Endothelial cell of umbilical vein (primary cell): ENCODE data around the gene DIP2B. TPM values are rescaled to one million over a fixed set of nuclear protein-coding genes. Genes with fewer than 3 reads are reported as not detected.

Experiments
- BruUV-seq: library from RNA; stranded (reverse); fragments of 400-500 nt; replicated peaks from 2 replicates; lab custom pipeline; 2021; lab: Mats Ljungman, UMichigan
- CTCF ChIA-PET: fragments of 300-600, 350-600 bp; sonication (Branson Sonifier 250); formaldehyde crosslinking; loops from one replicate; lab custom pipeline; 2021; ENCODE audit warnings: antibody characterized with exemption, inconsistent platforms; lab: Charles Lee
- POLR2A ChIA-PET: fragments of 300-600, 350-600 bp; sonication (Branson Sonifier 250); formaldehyde crosslinking; loops from one replicate; lab custom pipeline; 2021; ENCODE audit warnings: antibody characterized with exemption, inconsistent platforms; lab: Charles Lee
- DNase-seq: peaks from one replicate; pipeline ENCODE4 v3.0.0-alpha.2; 2011; ENCODE audit warnings: low read depth, low spot score
- FAIRE-seq: peaks from 2 replicates; lab custom pipeline; 2011; peaks lifted over from hg19 to GRCh38; lab: Jason Lieb, UNC
- H2AFZ ChIP-seq: 2 replicates; pipeline ENCODE4 v1.6.0; 2012; ENCODE audit warnings: low read depth, low read length, control low read depth, inconsistent platforms
- H3K27ac ChIP-seq: 2 replicates; pipeline ENCODE4 v1.5.1; 2011; ENCODE audit warnings: low read depth, mild to moderate bottlenecking, control low read depth, low read length, moderate library complexity; ENCODE audit not compliant: insufficient read depth
- H3K27me3 ChIP-seq, 2 experiments: 2 replicates each; pipeline versions ENCODE4 v1.6.0 to v1.6.1; 2011; ENCODE audit warnings: low read length in 2 of 2, mixed read lengths in 1 of 2; ENCODE audit not compliant: control insufficient read depth in 2 of 2, insufficient read depth in 2 of 2
- H3K36me3 ChIP-seq, 2 experiments: 2 replicates in 1 of 2; 3 replicates in 1 of 2; pipeline ENCODE4 v1.5.1; 2011; ENCODE audit warnings: low read length in 2 of 2, mild to moderate bottlenecking in 1 of 2, moderate library complexity in 1 of 2; ENCODE audit not compliant: control insufficient read depth in 2 of 2, insufficient read depth in 2 of 2; ENCODE audit errors: extremely low read depth in 1 of 2
- H3K4me1 ChIP-seq: 3 replicates; pipeline ENCODE4 v1.5.1; 2011; ENCODE audit warnings: mild to moderate bottlenecking, low read length; ENCODE audit not compliant: control insufficient read depth, insufficient read depth; ENCODE audit errors: extremely low read depth
- H3K4me2 ChIP-seq: 2 replicates; pipeline ENCODE4 v1.6.1; 2011; ENCODE audit warnings: low read length, control low read depth, mixed read lengths; ENCODE audit not compliant: insufficient read depth
- H3K4me3 ChIP-seq, 3 experiments: fragments of 200-600 bp in 1 of 3; sonication (generic), shearing (Covaris generic) in 1 of 3; replicated peaks in 1 of 3; 2 replicates each; pipeline ENCODE4 v1.5.1; 2011 to 2016; ENCODE audit warnings: control low read depth in 3 of 3, low read length in 3 of 3, mild to moderate bottlenecking in 2 of 3, inconsistent platforms in 1 of 3, low read depth in 1 of 3, moderate library complexity in 1 of 3; ENCODE audit not compliant: insufficient read depth in 1 of 3
- H3K79me2 ChIP-seq: 2 replicates; pipeline ENCODE4 v1.6.0; 2012; ENCODE audit warnings: low read length, inconsistent platforms; ENCODE audit not compliant: control insufficient read depth, insufficient read depth
- H3K9ac ChIP-seq: replicated peaks from 2 replicates; pipeline ENCODE3; 2011; ENCODE audit warnings: low read length, control low read depth; ENCODE audit not compliant: insufficient read depth; ENCODE audit errors: extremely low read depth
- H3K9me1 ChIP-seq: replicated peaks from 3 replicates; pipeline ENCODE4 v1.6.0; 2011; ENCODE audit warnings: mild to moderate bottlenecking, low read length; ENCODE audit not compliant: control insufficient read depth, insufficient read depth; ENCODE audit errors: extremely low read depth
- H3K9me3 ChIP-seq: replicated peaks from 2 replicates; pipeline ENCODE4 v1.5.1; 2012; ENCODE audit warnings: low read length, inconsistent platforms; ENCODE audit not compliant: control insufficient read depth, insufficient read depth
- H4K20me1 ChIP-seq: replicated peaks from 2 replicates; pipeline ENCODE3; 2011; ENCODE audit warnings: mild to moderate bottlenecking, low read length; ENCODE audit not compliant: control insufficient read depth, insufficient read depth; ENCODE audit errors: extremely low read depth
- EZH2 ChIP-seq: IDR thresholded peaks from 2 replicates; pipeline ENCODE4 v1.6.1; 2012; ENCODE audit warnings: borderline replicate concordance, low read depth, mild to moderate bottlenecking, moderate library complexity, low read length, inconsistent platforms; ENCODE audit not compliant: severe bottlenecking
- FOS ChIP-seq: IDR thresholded peaks from 2 replicates; pipeline ENCODE4 v1.6.1; 2011; ENCODE audit warnings: mild to moderate bottlenecking, low read length, moderate library complexity, borderline replicate concordance; ENCODE audit not compliant: insufficient read depth
- GATA2 ChIP-seq: IDR thresholded peaks from 2 replicates; pipeline ENCODE4 v1.7.0; 2011; ENCODE audit warnings: low read depth, mild to moderate bottlenecking, moderate library complexity, mixed read lengths, low read length; ENCODE audit not compliant: insufficient read length, insufficient read depth
- JUN ChIP-seq: IDR thresholded peaks from 2 replicates; pipeline ENCODE4 v1.6.1; 2011; ENCODE audit warnings: borderline replicate concordance, low read depth; ENCODE audit not compliant: insufficient read length, insufficient read depth
- MYC ChIP-seq: IDR thresholded peaks from one replicate; pipeline ENCODE4 v1.6.1; 2011; ENCODE audit warnings: mild to moderate bottlenecking, low read depth, low read length
- POLR2A ChIP-seq: IDR thresholded peaks from 2 replicates; pipeline ENCODE4 v1.6.1; 2012; ENCODE audit warnings: low read depth, mild to moderate bottlenecking, control low read depth, low read length
- POLR2AphosphoS5 ChIP-seq: IDR thresholded peaks from 2 replicates; pipeline ENCODE4 v1.6.1; 2012; ENCODE audit warnings: low read depth, mild to moderate bottlenecking, control low read depth, low read length, moderate library complexity; ENCODE audit not compliant: insufficient read depth
- dilution Hi-C: fragments of 300-500 bp; cut with MboI; formaldehyde crosslinking; loops from one replicate; pipeline ENCODE4 v1.15.0; 2019; ENCODE audit warnings: low sequenced_read_pairs; ENCODE audit not compliant: extremely low pct_ligation_motif_present
- intact Hi-C: fragments of 100-400 bp; cut with micrococcal nuclease; formaldehyde crosslinking; loops from one replicate; pipeline ENCODE4 v1.10.0; 2022
- polyA plus RNA-seq, 4 experiments: library from polyadenylated mRNA; depleted of rRNA in 3 of 4; stranded (reverse) in 3 of 4; unstranded in 1 of 4; fragments of >200 nt; gene quantifications; 2 replicates each; pipeline versions ENCODE4 v1.2.1 to v1.2.3, GENCODE V29; 2011 to 2012; ENCODE audit warnings: missing spikeins in 1 of 4
- total RNA-seq: library from RNA; stranded (reverse); gene quantifications from 2 replicates; pipeline ENCODE4 v1.2.3, GENCODE V29; 2021
- TF ChIP-seq, protein P1 (sequence below), 2 donors: IDR thresholded peaks; 1 replicate in 1 of 2; 2 replicates in 1 of 2; pipeline ENCODE4 v1.5.1; 2011; ENCODE audit warnings: low read length in 2 of 2, mild to moderate bottlenecking in 2 of 2, moderate library complexity in 2 of 2, control low read depth in 1 of 2, inconsistent platforms in 1 of 2, low read depth in 1 of 2; ENCODE audit not compliant: insufficient read depth in 1 of 2; ENCODE audit errors: extremely low read depth in 1 of 2
- TF ChIP-seq, protein P2 (sequence below): IDR thresholded peaks from 2 replicates; pipeline ENCODE4 v1.6.1; 2011; ENCODE audit not compliant: insufficient read depth, insufficient read length

The DIP2B gene
- total and polyA plus RNA-seq, 2 donors (not counting 3 experiments of a cell fraction or from before 2014, with no cell fraction given), result 14.5 to 28.0 TPM

DNA sequence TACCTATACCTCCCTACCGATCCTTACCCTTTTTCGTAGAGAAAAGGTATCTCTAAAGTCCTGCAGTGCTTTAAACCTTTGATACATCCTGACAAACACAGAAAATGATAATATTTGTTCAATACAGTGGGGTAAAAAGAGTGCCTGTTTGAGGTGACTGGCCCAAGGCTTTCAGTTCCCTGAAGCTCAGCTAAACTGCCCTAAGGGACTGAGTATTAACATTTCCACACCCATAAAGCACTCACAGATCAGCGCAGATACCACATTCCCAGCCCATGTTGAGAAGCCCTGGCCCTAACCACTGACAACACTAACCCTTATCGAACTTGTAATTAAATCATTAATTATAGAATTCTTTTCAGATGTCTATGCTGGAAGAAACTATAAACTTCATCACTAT lies 108.7 kb downstream of the DIP2B start:
- ChIA-PET CTCF (interaction anchor here (1.4 to 2.0 kb wide), 2 partner anchors 10 to 109 kb away, joined by 4 to 5 read pairs; partner anchors contain the start of gene DIP2B), POLR2A (no interaction called here)
- Histone ChIP-seq H3K36me3 (no peaks in the 10 kb centered on the region), H3K4me3 (no peak overlapping the region), H3K79me2 (peaks cover 2% of the 10 kb centered on the region), H3K4me1 (peaks cover 17% of the 10 kb centered on the region), H3K9ac (no peak overlapping the region), H3K4me2 (no peak overlapping the region), H3K9me1 (no peaks in the 10 kb centered on the region), H2AFZ (no peak overlapping the region), H4K20me1 (no peaks in the 10 kb centered on the region), H3K27me3 (no peaks in the 10 kb centered on the region), H3K9me3 (no peaks in the 10 kb centered on the region), H3K27ac (no peak overlapping the region)
- no peak for TF ChIP-seq GATA2
- no peak for TF ChIP-seq JUN
- TF ChIP-seq, protein P1, sequence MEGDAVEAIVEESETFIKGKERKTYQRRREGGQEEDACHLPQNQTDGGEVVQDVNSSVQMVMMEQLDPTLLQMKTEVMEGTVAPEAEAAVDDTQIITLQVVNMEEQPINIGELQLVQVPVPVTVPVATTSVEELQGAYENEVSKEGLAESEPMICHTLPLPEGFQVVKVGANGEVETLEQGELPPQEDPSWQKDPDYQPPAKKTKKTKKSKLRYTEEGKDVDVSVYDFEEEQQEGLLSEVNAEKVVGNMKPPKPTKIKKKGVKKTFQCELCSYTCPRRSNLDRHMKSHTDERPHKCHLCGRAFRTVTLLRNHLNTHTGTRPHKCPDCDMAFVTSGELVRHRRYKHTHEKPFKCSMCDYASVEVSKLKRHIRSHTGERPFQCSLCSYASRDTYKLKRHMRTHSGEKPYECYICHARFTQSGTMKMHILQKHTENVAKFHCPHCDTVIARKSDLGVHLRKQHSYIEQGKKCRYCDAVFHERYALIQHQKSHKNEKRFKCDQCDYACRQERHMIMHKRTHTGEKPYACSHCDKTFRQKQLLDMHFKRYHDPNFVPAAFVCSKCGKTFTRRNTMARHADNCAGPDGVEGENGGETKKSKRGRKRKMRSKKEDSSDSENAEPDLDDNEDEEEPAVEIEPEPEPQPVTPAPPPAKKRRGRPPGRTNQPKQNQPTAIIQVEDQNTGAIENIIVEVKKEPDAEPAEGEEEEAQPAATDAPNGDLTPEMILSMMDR (IDR thresholded peaks at IDR 0.05; ENCODE audit: extremely low read depth in 1 of 2, insufficient read depth in 1 of 2, low read depth in 1 of 2, low read length in 2 of 2), result no peak
- TF ChIP-seq POLR2AphosphoS5, result no peak
- no peak for TF ChIP-seq POLR2A
- TF ChIP-seq, protein P2, sequence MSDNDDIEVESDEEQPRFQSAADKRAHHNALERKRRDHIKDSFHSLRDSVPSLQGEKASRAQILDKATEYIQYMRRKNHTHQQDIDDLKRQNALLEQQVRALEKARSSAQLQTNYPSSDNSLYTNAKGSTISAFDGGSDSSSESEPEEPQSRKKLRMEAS, result no peak
- no peak for TF ChIP-seq EZH2
- no peak for TF ChIP-seq MYC
- no peak for TF ChIP-seq FOS
- dilution Hi-C loops, result no loop called here
- BruUV-seq, result no TSS peak
- intact Hi-C loops, result no loop called here
- DNase-seq (no peak), FAIRE-seq (no peak)
